Measurements from ENCODE around the gene PLCG2.

PLCG2 gene

GRCh38 chr16:81817789-81818567 is 38.9 kb downstream of the PLCG2 start:
- DNase-seq: peak; percentile 23 to 31

- no peak for DNase-seq
These were observed 39.4 kb downstream of the PLCG2 start for GRCh38 chr16:81818568-81818896.

DNA sequence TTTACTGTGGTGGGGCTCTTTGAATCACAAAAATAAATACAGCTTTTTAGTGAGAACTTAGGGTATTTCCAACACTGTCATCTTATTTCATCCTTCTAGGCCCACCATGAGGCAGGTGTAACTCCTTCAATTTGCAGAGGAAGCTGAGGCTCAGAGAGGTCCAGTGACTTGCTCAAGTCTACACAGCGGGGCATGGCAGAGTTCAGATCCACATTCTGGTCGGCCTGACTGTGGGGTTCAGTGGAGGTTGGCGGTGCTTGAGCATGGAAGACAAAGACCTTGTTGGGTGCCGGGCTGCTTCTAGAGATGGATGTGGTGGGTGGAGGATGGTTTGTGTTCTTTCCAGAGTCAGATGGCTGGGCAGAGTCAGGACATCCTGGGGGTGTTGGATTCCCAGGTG is 39.8 kb downstream of the PLCG2 start:
- no peak for DNase-seq

DNA sequence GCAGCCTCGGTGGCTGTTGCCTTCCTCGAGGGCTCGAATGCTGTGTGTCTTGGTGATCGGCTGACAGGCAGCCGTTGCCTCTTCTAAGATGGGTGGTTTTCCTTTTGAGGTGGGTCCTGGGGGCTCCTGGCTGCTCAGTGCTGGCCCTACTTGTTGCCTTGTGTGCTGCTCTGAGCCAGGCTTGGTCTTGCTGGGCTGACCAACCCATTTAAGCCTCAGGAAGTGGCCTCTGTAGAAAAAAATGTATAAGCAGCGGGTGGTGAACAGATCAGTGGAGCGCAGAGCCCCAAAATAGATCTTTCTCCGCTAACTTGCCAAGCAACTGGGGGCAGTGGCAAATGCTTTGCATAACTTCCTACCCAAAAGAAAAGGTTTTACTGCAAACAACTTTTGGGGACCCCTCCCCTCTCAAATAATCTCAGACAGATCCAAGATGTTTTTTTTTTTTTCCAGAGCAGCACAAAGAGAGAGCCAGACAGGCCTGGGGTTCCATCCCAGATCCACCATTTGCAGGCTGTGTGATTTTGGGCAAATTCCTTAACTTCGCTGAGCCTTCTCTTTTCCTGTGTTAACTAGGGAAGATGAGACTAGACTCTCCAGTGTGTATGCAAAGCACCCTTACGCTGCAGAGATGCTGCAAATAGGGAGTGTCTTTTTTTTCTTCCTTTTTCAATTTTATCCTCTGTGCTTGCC is 42.5 kb downstream of the PLCG2 start:
- DNase-seq: no peak

- peak in 1 of 2 donors; percentile 49 for DNase-seq
These were observed 44.0 kb downstream of the PLCG2 start for GRCh38 chr16:81823111-81823510.

- no peak for DNase-seq
These were observed 44.6 kb downstream of the PLCG2 start for GRCh38 chr16:81823734-81824133.

- DNase-seq: no peak
These were observed 47.4 kb downstream of the PLCG2 start for GRCh38 chr16:81826523-81826922.

DNA sequence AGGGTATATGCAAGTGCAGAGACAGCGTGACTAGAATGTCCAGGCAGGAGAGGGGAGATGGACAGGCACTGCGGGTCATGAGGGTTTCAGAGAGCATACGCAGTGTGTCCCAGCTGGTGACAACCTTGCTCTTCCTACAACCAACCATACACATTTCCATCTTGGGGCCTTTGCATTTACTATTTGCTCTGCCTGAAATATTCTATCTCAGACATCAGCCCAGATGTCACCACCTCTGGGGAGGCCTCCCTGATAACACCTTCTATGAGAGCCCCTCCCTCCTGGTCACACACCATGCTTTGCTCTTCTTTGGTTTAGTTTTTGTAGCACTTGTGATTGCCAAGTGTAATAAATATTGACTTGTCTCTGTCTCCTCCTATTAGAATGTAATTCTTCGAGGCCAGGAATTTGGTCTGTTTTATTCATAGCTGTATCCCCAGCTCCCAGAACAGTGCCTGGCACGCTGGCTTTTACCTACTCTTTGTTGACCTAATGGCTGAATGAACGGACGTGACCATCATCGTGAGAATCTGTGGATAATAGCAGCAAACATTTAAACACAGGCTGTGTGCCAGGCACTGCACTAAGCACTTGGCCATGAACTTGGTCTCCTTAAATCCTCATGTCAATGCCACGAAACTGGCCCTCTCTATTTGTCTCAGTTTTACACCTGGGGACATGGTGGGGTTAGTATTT is 51.9 kb downstream of the PLCG2 start:
- DNase-seq: no peak

DNA sequence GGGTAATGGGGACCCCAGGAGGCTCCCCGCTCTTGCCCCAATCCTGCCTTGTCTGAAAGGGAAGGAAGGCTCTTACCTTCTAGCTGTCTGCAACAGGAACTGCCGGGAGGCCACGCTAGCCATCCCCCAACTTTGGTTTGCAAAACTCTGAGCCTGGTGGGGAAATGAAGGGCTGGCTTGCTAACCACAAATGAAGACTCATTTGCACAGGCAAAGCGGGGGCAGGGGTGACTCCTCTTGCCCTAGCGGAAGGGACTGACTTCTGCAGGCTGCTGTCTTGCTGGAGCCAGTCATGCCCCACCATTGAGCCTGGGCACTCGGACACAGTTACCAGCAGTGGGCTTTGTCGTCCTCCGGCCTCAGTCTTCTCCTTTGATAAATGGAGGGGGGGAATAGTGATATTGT is 52.6 kb downstream of the PLCG2 start:
- DNase-seq: peak; percentile 92 to 95

- DNase-seq: peak in 1 of 2 donors; percentile 10
These were observed 53.9 kb downstream of the PLCG2 start for GRCh38 chr16:81832801-81833547.

DNA sequence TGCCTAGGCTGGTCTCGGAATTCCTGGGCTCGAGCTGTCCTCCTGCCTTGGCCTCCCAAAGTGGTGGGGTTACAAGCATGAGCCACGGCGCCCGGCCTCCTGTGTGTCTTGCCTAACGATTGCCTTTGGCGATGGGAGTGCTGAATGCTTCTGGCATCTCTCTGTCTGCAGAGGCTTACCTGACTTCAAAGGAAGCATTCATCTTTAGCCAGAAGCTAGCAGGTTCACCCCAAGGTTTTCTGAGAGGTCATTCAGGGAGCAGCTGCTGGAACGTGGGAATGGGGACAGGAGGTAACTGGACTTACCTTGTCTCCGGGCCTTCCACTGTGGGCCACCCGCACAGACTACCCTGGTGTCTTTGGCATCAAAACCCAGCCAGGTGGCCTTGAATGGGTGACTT is 54.7 kb downstream of the PLCG2 start:
- DNase-seq: no peak

GRCh38 chr16:81834868-81835267 is 55.8 kb downstream of the PLCG2 start:
- no peak for DNase-seq

DNA sequence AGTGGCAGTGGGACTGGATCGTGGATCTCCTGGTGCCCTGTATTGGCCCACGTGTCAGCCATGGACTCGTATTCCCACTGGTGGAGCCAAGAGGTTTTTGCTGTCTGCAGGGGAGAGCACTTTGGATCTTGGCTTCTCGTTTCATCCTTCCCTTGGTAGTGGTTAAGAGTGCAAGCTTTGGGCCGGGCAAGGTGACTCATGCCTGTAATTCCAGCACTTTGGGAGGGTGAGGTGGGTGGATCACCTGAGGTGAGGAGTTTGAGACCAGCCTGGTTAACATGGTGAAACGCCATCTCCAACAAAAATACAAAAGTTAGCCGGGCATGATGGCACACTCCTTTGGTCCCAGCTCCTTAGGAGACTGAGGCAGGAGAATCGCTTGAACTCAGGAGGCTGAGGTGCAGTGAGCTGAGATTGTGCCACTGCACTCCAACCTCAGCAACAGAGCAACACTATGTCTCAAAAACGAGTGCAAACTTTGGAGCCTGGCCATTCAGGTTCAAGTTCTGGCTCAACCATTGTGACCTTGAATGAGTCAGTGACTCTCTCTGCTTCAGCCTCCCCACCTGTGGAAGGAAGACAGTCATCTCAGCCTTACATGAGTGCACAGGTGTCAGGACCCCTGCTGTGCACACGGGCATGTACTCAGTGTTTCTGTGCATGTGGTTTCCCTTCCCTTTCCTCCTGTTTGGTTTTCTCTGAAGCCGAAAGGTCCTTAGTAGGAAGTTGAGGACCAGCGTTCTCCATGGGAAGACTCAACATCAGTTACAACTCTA is 57.4 kb downstream of the PLCG2 start:
- no peak for DNase-seq

DNA sequence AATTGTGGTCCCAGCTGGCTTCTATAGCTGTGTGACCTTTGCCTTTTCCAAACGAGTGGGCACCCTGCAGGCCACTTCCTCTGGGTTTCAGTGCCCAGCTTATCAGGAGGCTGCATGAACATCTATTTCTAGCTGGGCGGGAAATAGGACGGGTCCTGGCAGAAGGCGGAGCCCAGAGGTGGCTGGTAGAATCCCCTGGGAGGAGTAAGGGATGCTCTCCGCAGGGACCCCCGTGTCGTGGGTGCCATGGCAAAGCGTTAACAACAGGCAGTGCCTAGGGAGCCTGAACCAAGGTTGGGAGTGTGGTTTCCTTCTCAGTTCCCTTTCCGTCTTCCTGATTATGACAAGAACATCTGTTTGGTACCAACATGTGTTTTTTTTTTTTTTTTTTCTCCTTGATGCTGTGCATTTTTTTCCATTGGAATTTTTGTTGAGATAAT is 58.2 kb downstream of the PLCG2 start:
- no peak for DNase-seq

DNA sequence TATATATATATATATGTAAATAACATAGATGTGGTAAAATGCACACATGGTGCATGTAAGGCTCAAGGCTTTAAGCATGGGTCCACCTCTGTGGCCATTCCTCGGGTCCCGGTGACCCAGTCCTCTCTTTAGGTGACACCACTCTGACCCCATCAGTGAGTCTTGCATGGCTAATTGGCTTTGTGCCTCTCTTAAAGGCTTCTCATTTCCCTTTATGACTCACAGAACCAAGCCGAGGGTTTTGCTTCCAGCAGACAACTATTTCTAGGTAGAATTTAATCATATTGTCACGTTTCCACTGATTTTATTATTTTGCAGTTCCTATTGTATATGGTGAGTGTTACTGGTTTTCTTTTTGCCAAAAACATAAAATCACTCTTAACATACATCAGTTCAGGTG is 59.7 kb downstream of the PLCG2 start:
- DNase-seq: peak in 1 of 2 donors; percentile 15

GRCh38 chr16:81841722-81842121 is 62.6 kb downstream of the PLCG2 start:
- no peak for DNase-seq

- no peak for DNase-seq
These were observed 63.6 kb downstream of the PLCG2 start for GRCh38 chr16:81842564-81843242.

- DNase-seq: no peak
These were observed 64.1 kb downstream of the PLCG2 start for GRCh38 chr16:81843243-81843582.

DNA sequence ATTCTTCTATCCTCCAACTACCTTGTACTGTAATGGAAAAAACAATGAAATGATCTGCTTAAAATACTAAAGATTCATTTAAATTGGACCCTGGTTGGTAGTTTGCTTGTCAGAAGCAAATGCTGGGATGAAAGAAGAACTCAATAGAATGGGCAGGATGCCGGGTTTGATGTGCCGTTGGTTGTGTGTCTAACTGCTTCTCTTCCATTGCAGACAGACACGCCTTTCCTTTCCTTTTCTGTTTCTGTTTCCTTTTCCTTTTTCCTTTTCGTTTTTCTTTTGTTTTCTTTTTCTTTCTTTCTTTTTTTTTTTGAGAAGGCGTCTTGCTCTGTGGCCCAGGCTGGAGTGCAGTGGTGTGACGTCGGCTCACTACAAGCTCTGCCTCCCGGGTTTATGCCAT is 64.6 kb downstream of the PLCG2 start:
- peak in 1 of 2 donors; percentile 44 for DNase-seq

DNA sequence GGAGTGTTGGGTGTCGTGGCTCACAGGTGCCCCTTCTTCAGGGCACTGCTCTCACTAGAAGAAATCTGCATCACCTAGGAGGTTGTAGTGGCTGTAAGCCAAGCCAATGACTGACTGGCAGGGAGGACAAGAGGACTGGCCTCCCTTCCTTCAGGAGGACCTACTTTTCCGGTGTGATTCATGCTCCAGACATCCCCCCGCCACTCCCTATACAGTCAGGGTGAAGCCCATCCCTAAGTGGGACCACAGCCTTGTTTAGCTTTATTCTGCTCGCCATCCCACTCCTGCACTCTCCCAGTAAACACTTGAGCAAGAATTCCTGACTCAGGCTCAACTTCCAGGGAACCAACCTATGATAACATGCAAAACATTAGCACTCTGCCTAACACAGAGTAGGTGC is 67.0 kb downstream of the PLCG2 start:
- DNase-seq: no peak

- no peak for DNase-seq
These were observed 69.3 kb downstream of the PLCG2 start for GRCh38 chr16:81848306-81848853.

Measured in inflammatory macrophage treated with lipopolysaccharide for 1 hour (primary cell).